Common myeloid progenitor, CD34-positive (primary cell): ENCODE results near the gene BID.

ENCODE experiments used
- CTCF ChIA-PET: fragments of 350-600 bp; sonication (Branson Sonifier 250); formaldehyde crosslinking; loops from one replicate; lab custom pipeline; 2021; ENCODE audit warnings: antibody characterized with exemption; lab: Charles Lee
- POLR2A ChIA-PET: fragments of 350-600 bp; sonication (Branson Sonifier 250); formaldehyde crosslinking; loops from one replicate; lab custom pipeline; 2021; ENCODE audit warnings: antibody characterized with exemption; lab: Charles Lee
- DNase-seq, 3 donors: peaks; one replicate each; pipeline versions ENCODE4 v3.0.0 to v3.0.0-alpha.2; 2013
- H3K27ac ChIP-seq, 2 experiments: 1 replicate in 1 of 2; 2 replicates in 1 of 2; pipeline ENCODE4 v1.7.0; 2013; ENCODE audit warnings: inconsistent platforms in 2 of 2, low read length in 2 of 2, mild to moderate bottlenecking in 2 of 2, low read depth in 1 of 2, moderate library complexity in 1 of 2; ENCODE audit not compliant: severe bottlenecking in 2 of 2, insufficient read depth in 1 of 2, poor library complexity in 1 of 2
- H3K27me3 ChIP-seq, 5 experiments: replicated peaks in 2 of 5; 1 replicate in 3 of 5; 2 replicates in 2 of 5; pipeline versions ENCODE4 v1.6.1 to v1.7.0; 2013; ENCODE audit warnings: low read length in 4 of 5, mild to moderate bottlenecking in 2 of 5, moderate library complexity in 2 of 5, inconsistent platforms in 1 of 5; ENCODE audit not compliant: insufficient read depth in 5 of 5, control insufficient read depth in 4 of 5
- H3K36me3 ChIP-seq, 4 experiments: 1 replicate in 2 of 4; 2 replicates in 2 of 4; pipeline versions ENCODE4 v1.6.1 to v1.7.0; 2013; ENCODE audit warnings: low read length in 3 of 4, control low read depth in 1 of 4, mild to moderate bottlenecking in 1 of 4; ENCODE audit not compliant: control insufficient read depth in 4 of 4, insufficient read depth in 4 of 4
- H3K4me1 ChIP-seq, 4 experiments: 1 replicate in 3 of 4; 2 replicates in 1 of 4; pipeline versions ENCODE4 v1.6.1 to v1.7.1; 2013; ENCODE audit warnings: low read length in 3 of 4, mild to moderate bottlenecking in 3 of 4, control low read depth in 1 of 4, inconsistent platforms in 1 of 4, moderate library complexity in 1 of 4; ENCODE audit not compliant: control insufficient read depth in 4 of 4, insufficient read depth in 4 of 4; ENCODE audit errors: control extremely low read depth in 1 of 4
- H3K4me3 ChIP-seq, 7 experiments: 1 replicate in 4 of 7; 2 replicates in 3 of 7; pipeline versions ENCODE4 v1.5.1 to v1.7.0; 2013; ENCODE audit warnings: mild to moderate bottlenecking in 7 of 7, low read length in 6 of 7, moderate library complexity in 6 of 7, inconsistent platforms in 2 of 7, low read depth in 2 of 7, control low read depth in 1 of 7; ENCODE audit not compliant: insufficient read depth in 4 of 7, control insufficient read depth in 1 of 7; ENCODE audit errors: extremely low read depth in 1 of 7
- H3K9me3 ChIP-seq, 5 experiments: 1 replicate in 4 of 5; 2 replicates in 1 of 5; pipeline versions ENCODE4 v1.6.1 to v1.7.1; 2013; ENCODE audit warnings: low read length in 4 of 5, mild to moderate bottlenecking in 2 of 5, inconsistent platforms in 1 of 5, low read depth in 1 of 5, moderate library complexity in 1 of 5; ENCODE audit not compliant: control insufficient read depth in 4 of 5, insufficient read depth in 2 of 5; ENCODE audit errors: control extremely low read depth in 1 of 5
- WGBS: methylation state at CpG from one replicate; pipeline ENCODE4 v1.1.5; 2013; ENCODE audit not compliant: insufficient coverage; 5-methylcytosine and 5-hydroxymethylcytosine counted together

Gene BID

GRCh38 chr22:17705951-17706900, 68.0 kb downstream of the BID start:
- ChIA-PET POLR2A (no interaction called here), CTCF (interaction anchor here (0.6 to 2.5 kb wide), 5 partner anchors 9 to 37 kb away, joined by 3 to 8 read pairs (median 3); no protein-coding TSS in a partner anchor)
- H3K27ac ChIP-seq = peak overlapping the region; percentile 12 to 73
- H3K27me3 ChIP-seq = no peaks in the 10 kb centered on the region
- peak; percentile 77 to 92 (median 90) for DNase-seq
- WGBS = 36% methylated on average over 4 of the region's 9 CpGs
- peaks cover 0 to 12% (median 4%) of the 10 kb centered on the region in 4 experiments for H3K36me3 ChIP-seq
- peaks cover 5 to 25% (median 15%) of the 10 kb centered on the region in 4 experiments for H3K4me1 ChIP-seq
- H3K4me3 ChIP-seq = peak overlapping the region in 6 of 7 experiments; percentile 10 to 71 (median 52)
- H3K9me3 ChIP-seq = no peaks in the 10 kb centered on the region

- DNase-seq = peak in 1 of 3 donors; percentile 9
- peaks cover 0 to 12% (median 4%) of the 10 kb centered on the region in 4 experiments for H3K36me3 ChIP-seq
- H3K4me1 ChIP-seq = peaks cover 5 to 25% (median 15%) of the 10 kb centered on the region in 4 experiments
- no peaks in the 10 kb centered on the region for H3K27me3 ChIP-seq
- H3K9me3 ChIP-seq = no peaks in the 10 kb centered on the region
- peak overlapping the region in 1 of 2 experiments; percentile 73 for H3K27ac ChIP-seq
- H3K4me3 ChIP-seq = peak overlapping the region in 1 of 7 experiments; percentile 71
- ChIA-PET CTCF (interaction anchor here (1.0 to 2.5 kb wide), 3 partner anchors 8 to 37 kb away, joined by 3 to 8 read pairs (median 4); no protein-coding TSS in a partner anchor), POLR2A (no interaction called here)
- WGBS = no CpG with 5 or more reads among the region's 7 CpGs
Measured at GRCh38 chr22:17705546-17705945, 68.7 kb downstream of the BID start.

- no peak for DNase-seq
- ChIA-PET POLR2A (no interaction called here), CTCF (no interaction called here)
- 100% methylated on average over 2 of the region's 2 CpGs for WGBS
- peaks cover 0 to 9% (median 5%) of the 10 kb centered on the region in 4 experiments for H3K36me3 ChIP-seq
- no peaks in the 10 kb centered on the region for H3K27me3 ChIP-seq
- no peaks in the 10 kb centered on the region for H3K9me3 ChIP-seq
- no peak overlapping the region for H3K27ac ChIP-seq
- H3K4me1 ChIP-seq = peaks cover 5 to 27% (median 15%) of the 10 kb centered on the region in 4 experiments
- no peak overlapping the region for H3K4me3 ChIP-seq
Measured at GRCh38 chr22:17703811-17704210, 70.5 kb downstream of the BID start.

- H3K4me3 ChIP-seq = no peak overlapping the region
- WGBS = no CpG with 5 or more reads among the region's 3 CpGs
- POLR2A ChIA-PET = no interaction called here
- CTCF ChIA-PET = no interaction called here
- H3K36me3 ChIP-seq = peaks cover 2 to 13% (median 6%) of the 10 kb centered on the region in 4 experiments
- no peaks in the 10 kb centered on the region for H3K27me3 ChIP-seq
- H3K27ac ChIP-seq = no peak overlapping the region
- H3K9me3 ChIP-seq = no peaks in the 10 kb centered on the region
- DNase-seq = no peak
- peaks cover 0 to 12% (median 2%) of the 10 kb centered on the region in 4 experiments for H3K4me1 ChIP-seq
Measured at GRCh38 chr22:17700778-17701177, 73.5 kb downstream of the BID start.

- Histone ChIP-seq H3K9me3 (no peaks in the 10 kb centered on the region), H3K36me3 (peaks cover 2 to 13% (median 9%) of the 10 kb centered on the region in 4 experiments), H3K4me3 (no peak overlapping the region), H3K27ac (no peak overlapping the region), H3K27me3 (no peaks in the 10 kb centered on the region), H3K4me1 (peaks cover 0 to 7% (median 0%) of the 10 kb centered on the region in 4 experiments)
- 83% methylated on average over 6 of the region's 7 CpGs for WGBS
- ChIA-PET CTCF (no interaction called here), POLR2A (no interaction called here)
- DNase-seq = peak in 2 of 3 donors; percentile 10 to 11
Measured at GRCh38 chr22:17699696-17700340, 74.5 kb downstream of the BID start.

- CTCF ChIA-PET = no interaction called here
Measured at GRCh38 chr22:17698948-17699347, 75.3 kb downstream of the BID start.

More at GRCh38 chr22:17698948-17699347, 75.3 kb downstream of the BID start:
- no peak overlapping the region for H3K27ac ChIP-seq
- peaks cover 0 to 7% (median 0%) of the 10 kb centered on the region in 4 experiments for H3K4me1 ChIP-seq
- POLR2A ChIA-PET = no interaction called here
- H3K36me3 ChIP-seq = peaks cover 2 to 15% (median 11%) of the 10 kb centered on the region in 4 experiments
- no peak overlapping the region for H3K4me3 ChIP-seq
- DNase-seq = no peak
- no peaks in the 10 kb centered on the region for H3K9me3 ChIP-seq
- no peaks in the 10 kb centered on the region for H3K27me3 ChIP-seq
